A549 treated with AZD2906 at 1 μM for 4 hours (cell line): ENCODE data around the gene VIT. TPM values are rescaled to one million over a fixed set of nuclear protein-coding genes. Genes with fewer than 3 reads are reported as not detected.

Source experiments
- total RNA-seq: library from RNA; stranded (reverse); fragments of 200-300 nt; extraction: Qiagen RNA extraction; gene quantifications from 5 replicates; pipeline ENCODE4 v1.2.3, GENCODE V29; 2022

VIT gene
- total RNA-seq = not detected in 5 replicates

GRCh38 chr2:36696533-36696932 lies at the start of gene VIT:
Gene VIT, plus strand, starts transcription at chr2:36696707. Its CDS starts 19,664 bp downstream, at chr2:36716371.

Other genes with a start within 250 kb of the VIT start
- 34.7 to 49.3 TPM (median 38.4 TPM) in 5 replicates for gene FEZ2, start 98.5 kb upstream of the VIT start, total RNA-seq